ENCODE data around the gene HOXA6.

HOXA6 gene

GRCh38 chr7:27109466-27110185 is 37.9 kb downstream of the HOXA6 start:
- H3K4me3 ChIP-seq (replicated peaks; ENCODE audit: low read depth, low read length), result no peak overlapping the region
- TF ChIP-seq CTCF (IDR thresholded peaks at IDR 0.05; ENCODE audit: low read depth, low read length, missing control alignments), result no peak
- no peak for DNase-seq (ENCODE audit: extremely low read depth, low read depth)

- no peak for DNase-seq (ENCODE audit: extremely low read depth, low read depth)
- no peak for TF ChIP-seq CTCF (IDR thresholded peaks at IDR 0.05; ENCODE audit: low read depth, low read length, missing control alignments)
- no peak overlapping the region for H3K4me3 ChIP-seq (replicated peaks; ENCODE audit: low read depth, low read length)
Measured at GRCh38 chr7:27108390-27109127, 39.0 kb downstream of the HOXA6 start.

GRCh38 chr7:27107391-27108381 is 39.9 kb downstream of the HOXA6 start:
- no peak for TF ChIP-seq CTCF (IDR thresholded peaks at IDR 0.05; ENCODE audit: low read depth, low read length, missing control alignments)
- H3K4me3 ChIP-seq (replicated peaks; ENCODE audit: low read depth, low read length), result no peak overlapping the region
- DNase-seq (ENCODE audit: extremely low read depth, low read depth), result no peak

- no peak for TF ChIP-seq CTCF (IDR thresholded peaks at IDR 0.05; ENCODE audit: low read depth, low read length, missing control alignments)
- no peak for DNase-seq (ENCODE audit: extremely low read depth, low read depth)
- H3K4me3 ChIP-seq (replicated peaks; ENCODE audit: low read depth, low read length), result no peak overlapping the region
Measured at GRCh38 chr7:27106901-27107240, 40.7 kb downstream of the HOXA6 start.

GRCh38 chr7:27106181-27106900 is 41.2 kb downstream of the HOXA6 start:
- no peak for DNase-seq (ENCODE audit: extremely low read depth, low read depth)
- H3K4me3 ChIP-seq (replicated peaks; ENCODE audit: low read depth, low read length), result no peak overlapping the region
- no peak for TF ChIP-seq CTCF (IDR thresholded peaks at IDR 0.05; ENCODE audit: low read depth, low read length, missing control alignments)

Measured in HFF-Myc (cell line).